ENCODE data around the gene AKAP6. TPM values are rescaled to one million over a fixed set of nuclear protein-coding genes. Genes with fewer than 3 reads are reported as not detected.

AKAP6 gene
- total and polyA plus RNA-seq, 7 donors: 0.60 to 56.2 (median 29.5) TPM; not detected in 1

- no peak overlapping the region for H3K4me3 ChIP-seq
- intact Hi-C loops (cut with DNase I): no loop called here
- H3K9me3 ChIP-seq: no peaks in the 10 kb centered on the region
- TF ChIP-seq EP300 (IDR thresholded peaks at IDR 0.05) (no peak), POLR2A (IDR thresholded peaks at IDR 0.05) (no peak), CTCF (IDR thresholded peaks at IDR 0.05) (no peak), POLR2AphosphoS5 (IDR thresholded peaks at IDR 0.05) (no peak)
- peaks cover 0 to 8% (median 0%) of the 10 kb centered on the region in 4 donors for H3K36me3 ChIP-seq
- H3K4me1 ChIP-seq: peaks cover 0 to 23% (median 12%) of the 10 kb centered on the region in 4 donors
- DNase-seq: no peak
- 83 to 84% methylated on average over 3 of the region's 3 CpGs for WGBS, 2 donors
- no peaks in the 10 kb centered on the region for H3K27me3 ChIP-seq
- H3K27ac ChIP-seq: no peak overlapping the region
These were observed 272.8 kb downstream of the AKAP6 start for GRCh38 chr14:32601906-32602305.

- Histone ChIP-seq H3K4me3 (no peak overlapping the region), H3K9me3 (no peaks in the 10 kb centered on the region), H3K27ac (no peak overlapping the region), H3K27me3 (no peaks in the 10 kb centered on the region), H3K4me1 (peaks cover 0 to 31% (median 15%) of the 10 kb centered on the region in 4 donors), H3K36me3 (peaks cover 0 to 8% (median 0%) of the 10 kb centered on the region in 4 donors)
- DNase-seq: no peak
- TF ChIP-seq POLR2A (IDR thresholded peaks at IDR 0.05) (no peak), EP300 (IDR thresholded peaks at IDR 0.05) (no peak), CTCF (IDR thresholded peaks at IDR 0.05) (no peak), POLR2AphosphoS5 (IDR thresholded peaks at IDR 0.05) (no peak)
- intact Hi-C loops (cut with DNase I): no loop called here
- WGBS, 2 donors: 88 to 89% methylated on average over 7 of the region's 7 CpGs
These were observed 273.6 kb downstream of the AKAP6 start for GRCh38 chr14:32602699-32603098.

- TF ChIP-seq POLR2AphosphoS5 (IDR thresholded peaks at IDR 0.05) (no peak), CTCF (IDR thresholded peaks at IDR 0.05) (no peak), EP300 (IDR thresholded peaks at IDR 0.05) (no peak), POLR2A (IDR thresholded peaks at IDR 0.05) (no peak)
- Histone ChIP-seq H3K4me1 (peaks cover 0 to 38% (median 19%) of the 10 kb centered on the region in 4 donors), H3K4me3 (no peak overlapping the region), H3K27ac (no peak overlapping the region), H3K36me3 (peaks cover 0 to 8% (median 0%) of the 10 kb centered on the region in 4 donors), H3K9me3 (no peaks in the 10 kb centered on the region), H3K27me3 (no peaks in the 10 kb centered on the region)
- WGBS, 2 donors: 91 to 92% methylated on average over 2 of the region's 2 CpGs
- intact Hi-C loops (cut with DNase I): no loop called here
- DNase-seq: no peak
These were observed 275.0 kb downstream of the AKAP6 start for GRCh38 chr14:32603992-32604565.

- no peaks in the 10 kb centered on the region for H3K9me3 ChIP-seq
- no peak overlapping the region for H3K4me3 ChIP-seq
- DNase-seq: no peak
- TF ChIP-seq POLR2A (IDR thresholded peaks at IDR 0.05): no peak
- no peak for TF ChIP-seq POLR2AphosphoS5 (IDR thresholded peaks at IDR 0.05)
- no peak for TF ChIP-seq CTCF (IDR thresholded peaks at IDR 0.05)
- no peak for TF ChIP-seq EP300 (IDR thresholded peaks at IDR 0.05)
- H3K36me3 ChIP-seq: no peaks in the 10 kb centered on the region
- no peaks in the 10 kb centered on the region for H3K27me3 ChIP-seq
- no peak overlapping the region for H3K27ac ChIP-seq
- peaks cover 0 to 48% (median 23%) of the 10 kb centered on the region in 4 donors for H3K4me1 ChIP-seq
- 61 to 67% methylated on average over 2 of the region's 2 CpGs for WGBS, 2 donors
- intact Hi-C loops (cut with DNase I): no loop called here
These were observed 277.2 kb downstream of the AKAP6 start for GRCh38 chr14:32606301-32606700.

- no peak for DNase-seq
- 94 to 96% methylated on average over 1 of the region's 1 CpG for WGBS, 2 donors
These were observed 278.3 kb downstream of the AKAP6 start for GRCh38 chr14:32607399-32607798.

More at GRCh38 chr14:32607399-32607798, 278.3 kb downstream of the AKAP6 start:
- Histone ChIP-seq H3K4me1 (peaks cover 0 to 48% (median 24%) of the 10 kb centered on the region in 4 donors), H3K27ac (no peak overlapping the region), H3K27me3 (no peaks in the 10 kb centered on the region), H3K9me3 (no peaks in the 10 kb centered on the region), H3K36me3 (no peaks in the 10 kb centered on the region), H3K4me3 (no peak overlapping the region)
- intact Hi-C loops (cut with DNase I): no loop called here
- TF ChIP-seq CTCF (IDR thresholded peaks at IDR 0.05) (no peak), POLR2A (IDR thresholded peaks at IDR 0.05) (no peak), EP300 (IDR thresholded peaks at IDR 0.05) (no peak), POLR2AphosphoS5 (IDR thresholded peaks at IDR 0.05) (no peak)
